Tibial nerve (tissue), 3 donors: ENCODE data around the gene PCDHGA3.

Experiments used
- EP300 ChIP-seq, 2 donors: sonication (generic); formaldehyde crosslinking; IDR thresholded peaks; one replicate each; pipeline ENCODE4 v1.6.1; 2017; ENCODE audit warnings: antibody characterized with exemption in 2 of 2, mild to moderate bottlenecking in 1 of 2
- POLR2A ChIP-seq, 2 donors: fragments of 450-650 bp; IDR thresholded peaks; one replicate each; pipeline ENCODE4 v1.6.1; 2017; ENCODE audit warnings: antibody characterized with exemption in 2 of 2, mild to moderate bottlenecking in 2 of 2, moderate library complexity in 2 of 2

DNA sequence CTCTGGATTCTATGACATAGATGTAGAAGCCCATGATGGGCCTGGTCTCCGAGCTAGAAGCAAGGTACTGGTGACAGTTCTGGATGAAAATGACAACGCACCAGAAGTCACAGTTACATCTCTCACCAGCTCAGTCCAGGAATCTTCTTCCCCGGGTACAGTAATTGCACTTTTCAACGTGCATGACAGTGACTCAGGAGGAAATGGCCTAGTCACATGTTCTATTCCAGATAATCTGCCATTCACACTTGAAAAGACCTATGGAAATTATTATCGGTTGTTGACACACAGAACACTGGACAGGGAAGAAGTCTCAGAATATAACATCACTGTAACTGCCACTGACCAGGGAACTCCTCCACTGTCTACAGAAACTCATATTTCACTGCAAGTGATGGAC lies 12.5 kb downstream of the PCDHGA3 start:
- TF ChIP-seq POLR2A (IDR thresholded peaks at IDR 0.05) (no peak), EP300 (IDR thresholded peaks at IDR 0.05) (no peak)
